ENCODE data around the gene SMPD3.
A peak's percentile ranks its signal among the peaks of the same experiment; 100 is the strongest.
"Not testable (repeated sequence)": the region's sequence is repeated elsewhere in the genome, so short reads cannot be mapped to it uniquely, and the experiment has no call there.

The SMPD3 gene

DNA sequence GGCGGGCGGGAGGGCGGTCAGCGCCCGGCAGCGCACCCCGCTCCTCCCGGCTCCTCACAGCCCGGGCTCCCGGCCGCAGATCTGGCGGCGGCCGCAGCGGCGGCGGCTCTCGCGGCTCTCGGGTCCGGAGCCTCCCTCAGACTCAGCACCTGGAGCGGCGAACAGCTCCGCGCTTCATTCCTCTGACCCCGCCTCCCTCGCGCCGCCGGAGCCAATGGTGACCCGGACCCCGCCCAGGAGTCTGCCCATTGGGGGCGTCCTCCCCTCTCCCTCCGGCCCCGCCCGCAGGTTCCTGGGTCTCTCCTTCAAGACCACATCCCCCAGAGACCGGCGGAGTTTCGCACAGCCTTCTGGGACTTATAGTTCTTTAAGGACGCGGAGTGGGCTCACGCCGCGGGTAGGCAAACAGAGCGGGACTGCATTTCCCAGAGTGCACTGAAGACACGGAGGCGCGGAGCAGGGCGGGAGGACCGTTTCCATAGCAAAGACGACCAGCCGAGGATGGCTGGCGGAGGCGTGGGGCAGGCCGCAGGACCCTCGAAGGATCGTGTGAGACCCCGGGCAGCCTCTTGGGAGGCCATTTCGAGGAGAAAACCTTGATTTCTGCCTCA is at the start of gene SMPD3:
Gene SMPD3, minus strand, starts transcription at position 149 of the 611 bp plus-strand sequence. CDS start 76,327 bp downstream, outside the sequence.
- DNase-seq: peak; percentile 98 to 99

DNA sequence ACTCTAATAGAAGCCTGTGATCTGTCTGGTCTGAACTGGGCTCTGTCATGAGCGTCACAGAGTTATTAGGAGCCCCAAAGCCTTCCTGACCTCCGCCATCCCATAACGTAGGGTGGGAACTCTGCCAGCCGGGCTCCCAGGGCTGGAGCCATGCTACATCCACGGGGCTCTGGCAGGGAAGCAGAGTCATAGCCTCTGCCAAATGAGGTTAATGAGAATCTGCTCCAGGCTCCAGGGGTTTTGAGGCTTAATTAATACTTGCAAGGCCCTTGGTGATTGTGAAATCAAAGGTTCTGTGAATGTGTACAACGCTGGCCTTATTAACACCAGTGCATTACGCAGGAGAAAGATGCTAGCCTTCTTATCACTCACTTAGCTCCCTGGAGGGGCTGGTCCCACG is 48.4 kb upstream of the SMPD3 start:
- DNase-seq: no peak

DNA sequence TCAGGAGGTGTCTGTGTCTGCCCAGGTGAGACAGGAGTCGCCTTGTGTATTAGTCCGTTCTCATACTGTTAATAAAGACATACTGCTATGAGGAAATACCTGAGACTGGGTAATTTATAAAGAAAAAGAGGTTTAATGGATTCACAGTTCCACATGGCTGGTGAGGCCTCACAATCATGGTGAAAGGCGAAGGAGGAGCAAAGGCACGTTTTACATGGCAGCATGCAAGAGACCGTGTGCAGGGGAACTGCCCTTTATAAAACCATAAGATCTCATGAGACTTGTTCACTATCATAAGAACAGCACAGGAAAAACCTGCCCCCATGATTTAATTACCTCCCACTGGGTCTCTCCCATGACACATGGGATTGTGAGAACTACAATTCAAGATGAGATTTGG is 46.0 kb upstream of the SMPD3 start:
- DNase-seq: not testable (repeated sequence)

GRCh38 chr16:68493412-68494070 is 45.2 kb upstream of the SMPD3 start:
- DNase-seq: no peak

- DNase-seq: no peak
These were observed 44.5 kb upstream of the SMPD3 start for GRCh38 chr16:68492543-68493411.

DNA sequence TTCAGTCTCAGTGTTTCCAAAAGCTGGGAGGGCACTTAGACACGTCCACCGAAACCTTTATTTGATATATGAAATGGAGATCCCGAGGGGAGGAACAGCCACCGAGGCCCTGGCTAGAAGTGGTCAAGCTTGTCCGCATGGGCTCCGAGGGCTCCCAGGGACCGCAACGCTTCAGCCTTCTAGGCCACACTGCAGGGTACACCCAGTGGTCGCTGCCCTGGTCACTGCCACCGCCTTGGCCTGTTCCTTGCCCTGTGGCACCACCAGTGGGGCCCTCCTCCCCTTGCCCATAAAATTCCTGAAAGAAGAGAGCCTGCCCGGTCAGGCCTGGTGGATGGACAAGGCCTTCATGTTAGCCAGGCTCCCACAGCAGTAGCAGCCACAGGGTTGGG is 43.8 kb upstream of the SMPD3 start:
- no peak for DNase-seq

DNA sequence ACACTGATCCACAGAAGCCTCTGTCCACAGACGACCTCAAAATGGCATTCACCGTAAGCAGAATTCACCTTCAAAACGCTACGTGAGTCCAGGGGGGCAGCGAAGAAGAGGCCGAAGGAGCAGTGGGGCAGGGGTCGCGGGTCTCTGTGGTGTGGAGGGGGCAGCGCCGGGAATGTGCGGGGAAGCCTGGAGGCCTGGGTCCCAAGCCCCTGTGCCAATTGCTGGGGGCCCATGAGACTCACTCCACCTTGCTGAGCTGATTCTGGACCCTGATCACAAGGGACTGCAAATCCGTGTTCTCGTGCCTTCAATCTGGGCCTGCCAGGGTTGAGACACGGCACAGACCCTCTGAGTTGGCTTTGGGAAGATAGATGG is 43.3 kb upstream of the SMPD3 start:
- DNase-seq: no peak

- no peak for DNase-seq
These were observed 42.7 kb upstream of the SMPD3 start for GRCh38 chr16:68490829-68491575.

DNA sequence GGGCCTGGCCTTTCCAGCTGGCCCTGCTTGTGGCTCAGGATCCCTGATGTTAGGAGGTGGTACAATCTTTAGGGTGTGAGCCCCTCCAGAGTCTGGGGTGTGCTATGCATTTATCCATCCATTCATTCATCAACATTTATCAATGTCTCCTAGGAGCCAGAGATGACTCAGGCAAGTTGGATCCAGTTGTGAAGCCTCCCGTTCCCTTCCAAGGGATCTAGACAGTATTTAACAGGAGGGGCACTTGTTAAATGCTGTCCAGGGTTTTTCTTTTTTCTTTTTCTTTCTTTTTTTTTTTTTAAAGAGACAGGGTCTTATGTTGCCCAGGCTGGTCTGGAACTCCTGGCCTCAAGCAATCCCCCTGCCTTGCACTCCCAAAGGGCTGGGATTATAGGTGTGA is 42.0 kb upstream of the SMPD3 start:
- no peak for DNase-seq

DNA sequence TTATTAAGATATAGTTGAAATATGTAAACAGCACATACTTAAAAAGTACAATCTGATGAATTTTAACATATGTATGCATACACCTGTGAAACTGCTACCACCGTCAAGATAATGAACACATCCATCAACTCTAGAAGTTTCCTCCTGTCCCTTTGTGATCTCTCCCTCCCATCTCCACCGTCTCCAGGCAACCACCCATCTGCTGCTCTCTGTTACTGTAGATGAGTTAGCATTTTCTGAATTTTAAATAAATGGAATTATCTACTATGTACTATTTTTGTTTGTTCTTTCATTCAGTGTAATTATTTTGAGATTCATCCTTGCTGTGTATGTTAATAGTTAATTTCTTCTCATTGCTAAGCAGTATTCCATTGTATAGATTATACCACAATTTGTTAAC is 40.2 kb upstream of the SMPD3 start:
- no peak for DNase-seq

DNA sequence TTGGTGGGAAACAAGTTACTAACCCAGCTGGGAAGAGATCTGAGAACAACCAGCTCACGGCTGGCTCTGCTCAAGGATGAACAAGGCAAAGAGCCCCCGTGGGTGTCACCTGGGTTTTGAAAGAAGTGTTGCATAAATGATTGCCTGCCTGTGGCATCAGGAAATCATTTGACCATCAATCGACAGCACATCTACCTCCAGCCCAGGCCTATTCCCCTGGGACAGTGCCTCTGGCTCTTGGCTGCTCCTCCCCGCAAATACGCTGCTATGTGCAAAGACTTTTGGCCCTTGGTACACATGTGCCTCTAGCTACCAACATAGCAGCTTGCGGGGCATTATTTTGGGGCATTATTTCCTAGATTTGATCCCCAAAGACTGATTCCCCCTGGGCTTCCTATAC is 39.4 kb upstream of the SMPD3 start:
- no peak for DNase-seq

- no peak for DNase-seq
These were observed 38.9 kb upstream of the SMPD3 start for GRCh38 chr16:68487203-68487514.

- DNase-seq: no peak
These were observed 38.3 kb upstream of the SMPD3 start for GRCh38 chr16:68486502-68487202.

GRCh38 chr16:68481636-68482035 is 33.3 kb upstream of the SMPD3 start:
- no peak for DNase-seq

DNA sequence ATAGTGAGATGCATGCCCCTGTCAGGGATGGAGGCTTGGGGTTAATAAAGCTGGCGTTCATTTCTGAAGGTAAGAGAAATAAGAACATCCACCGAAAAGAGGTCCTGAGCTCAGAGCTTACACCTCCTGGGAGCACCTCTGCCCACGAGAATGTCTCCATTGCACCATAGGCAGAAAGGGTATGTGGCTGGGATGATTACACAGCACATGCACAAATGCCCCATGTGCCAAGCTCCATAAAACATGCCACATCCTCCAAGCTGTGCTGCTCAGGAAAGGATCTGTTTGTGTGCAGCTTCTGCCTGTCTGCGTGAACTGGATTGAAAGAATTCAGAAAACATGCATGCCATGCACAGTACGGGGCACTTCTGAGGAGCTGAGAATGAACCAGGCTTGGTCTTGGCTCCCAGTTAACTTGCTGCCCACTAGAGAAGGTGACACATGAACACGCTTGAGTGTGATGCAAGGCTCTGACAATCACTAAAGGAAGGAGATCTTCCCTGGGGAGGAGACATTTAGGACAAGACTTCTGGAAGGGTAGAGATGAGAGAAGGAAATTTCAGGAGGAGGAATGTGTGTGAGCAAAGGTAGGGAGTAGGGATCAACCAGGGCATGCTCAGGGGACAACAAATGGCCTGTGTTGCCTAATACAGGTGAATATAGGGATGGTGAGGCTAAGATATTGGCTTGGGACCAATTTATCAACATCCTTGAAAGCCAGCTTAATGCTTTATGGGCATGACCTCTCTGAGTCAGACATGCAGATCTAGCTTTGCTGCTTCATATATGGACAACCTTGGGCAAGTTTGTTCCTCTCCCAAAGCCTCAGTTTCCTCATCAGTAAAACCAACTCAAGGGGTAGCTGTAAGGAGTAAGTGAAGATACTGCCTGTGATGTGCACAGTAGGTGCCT is 32.0 kb upstream of the SMPD3 start:
- no peak for DNase-seq

GRCh38 chr16:68479271-68479670 is 31.0 kb upstream of the SMPD3 start:
- DNase-seq: no peak

- DNase-seq: no peak
These were observed 30.4 kb upstream of the SMPD3 start for GRCh38 chr16:68478526-68479250.

- DNase-seq: no peak
These were observed 26.8 kb upstream of the SMPD3 start for GRCh38 chr16:68475071-68475470.

DNA sequence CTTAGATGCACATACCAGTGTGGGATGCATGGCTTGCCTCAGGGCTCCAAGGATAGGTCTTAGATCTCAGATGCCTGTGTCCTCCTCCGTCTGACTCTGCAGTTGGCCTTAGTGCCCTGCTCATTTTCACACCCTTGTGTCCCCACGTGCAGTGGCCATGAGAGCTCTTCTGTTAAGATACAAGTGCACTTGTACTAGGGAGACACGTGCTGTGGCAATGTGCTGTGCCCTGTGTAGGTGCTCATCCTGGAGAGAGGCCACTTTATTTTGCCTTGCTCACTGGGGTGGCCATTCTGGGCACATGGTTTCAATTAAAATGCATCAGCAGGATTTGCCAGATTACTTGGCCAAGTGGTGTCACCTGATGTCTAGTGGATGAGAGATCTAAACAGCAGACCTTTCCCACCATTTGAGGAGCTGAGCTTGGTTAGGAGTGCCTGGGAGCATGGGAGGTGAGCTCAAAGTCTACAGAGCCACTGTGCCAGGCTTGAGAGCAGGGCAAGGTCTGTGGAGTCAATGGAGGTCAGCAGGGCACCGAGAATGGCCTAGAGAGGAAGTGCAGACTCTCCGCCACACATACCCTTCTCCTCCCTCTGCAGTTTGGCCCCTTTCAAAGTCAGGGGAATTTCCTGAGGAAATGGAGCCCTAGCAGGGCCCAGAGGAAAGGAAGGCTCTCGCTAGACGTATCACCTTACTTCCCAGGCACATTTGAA is 25.2 kb upstream of the SMPD3 start:
- DNase-seq: no peak

DNA sequence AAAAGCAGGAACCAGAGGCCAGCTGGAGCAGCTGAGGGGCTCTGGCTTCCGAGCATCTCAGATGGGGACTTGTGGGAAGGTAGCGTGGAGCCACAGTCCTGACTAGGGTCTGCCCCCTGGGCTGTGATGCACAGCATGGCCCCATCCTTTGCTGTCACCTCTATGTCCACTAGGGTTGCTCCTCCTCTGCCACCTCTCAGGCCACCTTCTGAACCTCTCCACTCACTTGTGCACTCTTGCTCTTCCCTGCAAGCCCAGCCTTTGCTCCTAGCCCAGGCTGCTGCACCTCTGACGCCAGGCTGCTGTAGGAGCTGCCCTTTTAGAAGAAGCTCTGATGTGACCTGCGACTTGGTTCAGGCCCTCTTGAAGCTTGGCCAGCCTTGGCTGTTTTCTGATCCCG is 24.3 kb upstream of the SMPD3 start:
- DNase-seq: no peak

All from activated T-cell treated with anti-CD3 and anti-CD28 coated beads, Interleukin-2, amount 50 U/mL, for 48 hours (primary cell).